C4-2B (cell line): ENCODE data around the gene CCDC77.

ENCODE experiments used
- H3K27ac ChIP-seq: fragments of 450-650 bp; 2 replicates; pipeline ENCODE4 v1.5.1; 2017
- ZFX ChIP-seq: fragments of 450-650 bp; IDR thresholded peaks from 2 replicates; pipeline ENCODE4 v1.6.1; 2017
- TF ChIP-seq, protein P1 (sequence below): fragments of 450-650 bp; conservative IDR thresholded peaks from 2 replicates; pipeline ENCODE4 v1.5.1; 2017; ENCODE audit warnings: mild to moderate bottlenecking

The CCDC77 gene

DNA sequence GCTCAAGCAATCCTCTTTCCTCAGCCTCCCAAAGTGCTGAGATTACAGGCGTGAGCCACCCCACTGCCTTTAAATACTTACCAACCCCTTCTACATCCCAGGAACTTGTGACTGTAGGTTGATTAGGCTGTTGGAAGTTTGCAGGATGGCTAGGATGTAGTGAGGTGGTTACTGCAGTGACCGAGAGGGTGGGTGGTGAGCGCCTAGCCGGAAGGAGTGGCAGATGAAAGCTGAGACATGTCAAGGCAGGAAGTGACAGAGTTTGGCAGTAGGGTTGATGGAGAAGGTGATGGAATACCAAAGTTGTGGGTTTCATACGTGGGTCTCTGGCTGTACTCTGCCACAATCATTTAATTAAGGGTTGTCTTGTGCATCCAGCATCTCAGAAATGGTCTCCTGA, 71.8 kb downstream of the CCDC77 start:
- no peak for TF ChIP-seq ZFX
- TF ChIP-seq, protein P1, sequence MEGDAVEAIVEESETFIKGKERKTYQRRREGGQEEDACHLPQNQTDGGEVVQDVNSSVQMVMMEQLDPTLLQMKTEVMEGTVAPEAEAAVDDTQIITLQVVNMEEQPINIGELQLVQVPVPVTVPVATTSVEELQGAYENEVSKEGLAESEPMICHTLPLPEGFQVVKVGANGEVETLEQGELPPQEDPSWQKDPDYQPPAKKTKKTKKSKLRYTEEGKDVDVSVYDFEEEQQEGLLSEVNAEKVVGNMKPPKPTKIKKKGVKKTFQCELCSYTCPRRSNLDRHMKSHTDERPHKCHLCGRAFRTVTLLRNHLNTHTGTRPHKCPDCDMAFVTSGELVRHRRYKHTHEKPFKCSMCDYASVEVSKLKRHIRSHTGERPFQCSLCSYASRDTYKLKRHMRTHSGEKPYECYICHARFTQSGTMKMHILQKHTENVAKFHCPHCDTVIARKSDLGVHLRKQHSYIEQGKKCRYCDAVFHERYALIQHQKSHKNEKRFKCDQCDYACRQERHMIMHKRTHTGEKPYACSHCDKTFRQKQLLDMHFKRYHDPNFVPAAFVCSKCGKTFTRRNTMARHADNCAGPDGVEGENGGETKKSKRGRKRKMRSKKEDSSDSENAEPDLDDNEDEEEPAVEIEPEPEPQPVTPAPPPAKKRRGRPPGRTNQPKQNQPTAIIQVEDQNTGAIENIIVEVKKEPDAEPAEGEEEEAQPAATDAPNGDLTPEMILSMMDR, result no peak
- H3K27ac ChIP-seq, result no peak overlapping the region

DNA sequence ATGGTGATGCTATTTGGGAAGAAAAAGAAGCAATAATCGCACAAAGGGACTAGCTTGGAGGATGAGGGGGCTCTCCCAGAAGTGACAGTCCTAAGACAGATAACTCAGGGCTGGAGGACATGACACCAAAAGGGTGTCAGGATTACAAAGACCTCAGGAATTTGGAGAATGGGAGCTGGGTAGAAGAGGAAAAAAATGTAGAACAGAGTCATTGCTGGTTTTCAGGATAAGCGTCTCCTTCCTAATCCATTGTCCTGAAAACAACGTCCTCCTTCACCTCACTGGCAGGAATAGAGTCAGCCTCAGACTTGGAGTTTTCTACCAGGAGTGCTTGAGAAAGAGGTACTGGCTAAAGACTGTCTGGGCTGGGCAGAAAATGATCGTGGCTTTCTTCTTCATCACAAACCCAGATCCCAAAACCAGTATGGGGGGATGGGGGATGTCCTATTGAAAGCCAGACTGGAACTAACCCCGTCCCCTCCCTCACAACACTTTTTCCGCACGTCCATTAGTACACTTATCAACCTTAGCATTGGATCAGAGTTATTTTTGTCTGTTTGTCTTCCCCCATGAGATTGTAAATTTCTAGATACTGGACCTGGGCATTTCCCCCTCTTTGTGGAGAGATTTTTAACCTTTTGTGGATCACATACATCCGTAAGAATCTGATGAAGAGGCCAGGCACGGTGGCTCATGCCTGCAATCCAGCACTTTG, 72.6 kb downstream of the CCDC77 start:
- no peak overlapping the region for H3K27ac ChIP-seq

DNA sequence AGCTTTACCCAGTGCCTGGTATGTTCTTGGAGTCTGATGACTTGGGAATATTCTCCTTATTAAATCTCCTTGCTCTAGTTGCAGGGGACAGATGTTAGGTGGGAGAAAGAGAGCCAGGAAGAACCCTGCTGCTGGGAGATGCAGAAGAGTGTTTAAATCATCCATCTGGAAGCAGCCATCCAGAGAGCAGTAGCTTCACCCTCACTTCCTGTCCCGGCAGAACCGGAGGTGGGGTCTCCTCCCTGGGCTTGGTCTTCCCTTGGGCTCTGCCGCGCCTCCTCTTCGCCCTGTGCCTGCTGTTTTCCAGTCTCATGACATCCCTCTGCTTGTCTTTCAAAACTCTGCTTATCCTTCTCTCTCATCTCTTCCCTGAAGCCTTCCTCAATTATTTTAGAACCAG, 73.8 kb downstream of the CCDC77 start:
- H3K27ac ChIP-seq, result no peak overlapping the region
- TF ChIP-seq, protein P1, result no peak
- TF ChIP-seq ZFX, result no peak

More for the DNA sequence above, 72.6 kb downstream of the CCDC77 start:
- TF ChIP-seq ZFX, result no peak
- TF ChIP-seq, protein P1, result no peak

DNA sequence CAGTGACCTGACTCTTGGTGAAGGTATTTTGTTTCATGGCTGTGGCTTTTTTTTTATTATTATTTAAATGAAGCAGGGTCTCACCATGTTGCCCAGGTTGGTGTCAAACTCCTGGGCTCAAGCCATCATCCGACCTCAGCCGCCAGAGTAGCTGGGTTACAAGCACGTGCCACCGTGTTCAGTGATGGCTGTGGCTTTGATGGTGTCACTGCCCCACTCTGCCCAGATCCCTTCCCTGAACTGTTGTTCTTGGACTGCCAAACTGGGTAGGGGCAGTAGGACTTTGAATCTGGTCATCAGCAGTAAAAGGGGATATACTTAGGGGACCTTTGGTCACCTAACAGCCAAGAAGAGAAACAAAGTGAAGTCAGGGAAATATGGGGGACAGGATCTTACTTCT, 77.7 kb downstream of the CCDC77 start:
- no peak for TF ChIP-seq ZFX
- TF ChIP-seq, protein P1, result no peak
- no peak overlapping the region for H3K27ac ChIP-seq

DNA sequence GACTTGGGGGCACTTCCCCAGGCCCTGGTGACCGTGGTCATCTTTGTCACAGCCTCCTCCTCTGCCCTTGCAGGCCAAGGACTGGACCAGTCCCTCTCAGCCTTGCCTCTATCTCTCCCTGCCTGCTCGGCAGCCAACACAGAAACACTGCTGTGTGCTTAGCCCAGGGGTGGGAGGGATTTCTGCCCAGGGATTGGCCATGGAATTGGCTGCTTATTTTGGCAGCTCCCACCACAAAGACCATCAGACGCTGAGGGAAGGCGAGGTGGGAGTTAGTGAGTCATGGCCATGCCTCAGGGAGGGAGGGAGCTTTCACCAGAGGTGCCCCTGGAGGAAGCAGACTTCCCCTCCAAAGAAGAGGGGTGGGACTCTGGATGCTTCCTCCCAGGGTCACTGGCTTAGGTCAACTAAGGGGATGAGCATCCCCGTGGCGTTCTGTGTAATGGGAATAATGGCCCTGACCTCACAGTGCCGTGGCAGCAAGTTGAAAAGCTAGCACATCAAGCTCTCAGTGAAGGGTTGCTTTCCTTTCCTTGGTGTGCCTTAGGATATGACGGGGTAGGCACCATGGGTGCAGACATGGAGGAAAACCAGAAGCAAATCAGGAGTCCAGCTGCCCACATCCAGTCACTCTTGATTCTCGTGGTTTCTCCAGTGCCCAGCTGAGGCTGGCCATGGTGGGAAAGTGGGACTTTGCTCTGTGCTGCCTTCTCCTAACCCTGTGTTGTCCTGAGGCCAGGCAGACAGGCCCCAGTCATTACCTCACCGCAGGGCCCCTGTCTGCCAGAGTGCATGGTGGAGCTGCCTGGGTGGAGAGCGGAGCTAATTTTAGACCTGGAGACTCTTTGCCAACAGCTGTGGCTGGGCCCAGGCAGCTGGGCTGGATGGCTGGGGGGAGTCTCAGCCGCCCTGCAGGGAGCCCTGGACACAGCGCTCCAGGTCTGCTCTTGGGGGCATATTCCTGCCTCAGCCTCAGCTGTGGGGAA, 79.7 kb downstream of the CCDC77 start:
- no peak overlapping the region for H3K27ac ChIP-seq
- TF ChIP-seq, protein P1, result no peak
- no peak for TF ChIP-seq ZFX

DNA sequence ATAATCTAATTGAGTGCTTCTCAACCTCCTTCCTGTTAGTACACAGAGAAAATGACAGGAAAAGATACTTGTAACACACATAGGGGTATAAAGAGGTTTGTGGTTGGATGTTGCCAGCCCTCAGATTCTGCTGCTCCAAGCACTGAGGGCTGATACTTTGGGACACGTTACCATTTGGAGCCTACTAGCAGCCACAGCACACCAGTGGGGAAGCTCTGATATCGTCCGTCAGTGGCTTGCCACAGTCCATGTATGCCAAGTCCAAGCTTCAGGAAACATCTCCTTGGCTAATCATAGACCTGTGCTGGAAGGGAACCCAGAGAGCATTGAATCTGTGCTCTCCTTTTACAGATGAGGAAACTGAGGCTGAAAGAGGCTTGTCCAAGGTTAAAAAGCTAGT, 80.6 kb downstream of the CCDC77 start:
- TF ChIP-seq ZFX, result no peak
- TF ChIP-seq, protein P1, result no peak
- H3K27ac ChIP-seq, result no peak overlapping the region

DNA sequence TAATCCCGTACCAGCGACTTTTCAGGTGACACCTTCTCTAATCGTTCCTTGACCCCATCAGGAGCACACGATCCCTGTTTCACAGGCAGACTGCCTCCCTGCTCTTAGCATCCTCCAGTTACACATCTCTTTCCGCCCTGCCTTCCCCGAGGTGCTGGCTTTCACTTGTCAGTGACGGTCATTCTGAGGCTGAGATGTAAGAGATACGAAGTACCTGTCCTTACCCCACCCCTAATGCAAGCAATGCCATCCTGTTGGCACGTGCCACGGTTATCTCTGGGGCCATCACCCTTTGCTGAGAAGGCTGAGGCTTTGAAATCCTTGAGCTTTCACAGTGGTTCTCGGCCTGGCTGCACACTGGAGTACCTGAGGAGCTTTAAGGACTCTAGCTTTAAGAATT, 82.7 kb downstream of the CCDC77 start:
- TF ChIP-seq, protein P1, result no peak
- TF ChIP-seq ZFX, result no peak
- no peak overlapping the region for H3K27ac ChIP-seq
